ENCODE data around the gene POLL.

DNA sequence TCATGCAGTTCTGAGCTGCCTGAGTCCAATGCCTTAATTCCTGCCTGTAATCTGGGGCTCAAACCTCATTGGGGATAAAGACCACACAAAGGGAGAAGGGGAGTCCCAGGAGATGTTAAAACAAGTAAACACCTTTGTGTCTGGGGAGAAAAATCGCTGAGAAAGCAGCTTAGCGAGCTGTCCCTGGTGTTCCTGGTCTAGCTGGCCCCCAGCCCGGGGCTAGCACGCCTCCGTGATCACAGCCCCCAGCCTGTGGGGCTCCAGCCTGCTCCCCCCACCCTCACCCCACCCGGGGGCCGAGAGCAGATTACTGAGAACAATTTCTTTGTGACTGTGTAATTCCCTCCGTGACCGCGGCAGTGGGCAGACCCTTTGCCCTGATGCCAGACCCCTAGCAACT, 24.8 kb upstream of the POLL start:
- no peak for TF ChIP-seq POLR2A (IDR thresholded peaks at IDR 0.05)
- TF ChIP-seq, protein P1, sequence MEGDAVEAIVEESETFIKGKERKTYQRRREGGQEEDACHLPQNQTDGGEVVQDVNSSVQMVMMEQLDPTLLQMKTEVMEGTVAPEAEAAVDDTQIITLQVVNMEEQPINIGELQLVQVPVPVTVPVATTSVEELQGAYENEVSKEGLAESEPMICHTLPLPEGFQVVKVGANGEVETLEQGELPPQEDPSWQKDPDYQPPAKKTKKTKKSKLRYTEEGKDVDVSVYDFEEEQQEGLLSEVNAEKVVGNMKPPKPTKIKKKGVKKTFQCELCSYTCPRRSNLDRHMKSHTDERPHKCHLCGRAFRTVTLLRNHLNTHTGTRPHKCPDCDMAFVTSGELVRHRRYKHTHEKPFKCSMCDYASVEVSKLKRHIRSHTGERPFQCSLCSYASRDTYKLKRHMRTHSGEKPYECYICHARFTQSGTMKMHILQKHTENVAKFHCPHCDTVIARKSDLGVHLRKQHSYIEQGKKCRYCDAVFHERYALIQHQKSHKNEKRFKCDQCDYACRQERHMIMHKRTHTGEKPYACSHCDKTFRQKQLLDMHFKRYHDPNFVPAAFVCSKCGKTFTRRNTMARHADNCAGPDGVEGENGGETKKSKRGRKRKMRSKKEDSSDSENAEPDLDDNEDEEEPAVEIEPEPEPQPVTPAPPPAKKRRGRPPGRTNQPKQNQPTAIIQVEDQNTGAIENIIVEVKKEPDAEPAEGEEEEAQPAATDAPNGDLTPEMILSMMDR (IDR thresholded peaks at IDR 0.05), result no peak
